Stimulated activated naive CD8-positive, alpha-beta T cell treated with anti-CD3 and anti-CD28 coated beads, Interleukin-15, Interleukin-2, amounts not matched to agents 100 ng/mL and 50 ng/mL, for 24 hours (primary cell): Measurements from ENCODE around the gene GH1.

Experiments used
- H3K27ac Mint-ChIP-seq: one replicate; pipeline ENCODE4 v1.8.0; 2021; ENCODE audit warnings: mild to moderate bottlenecking, mixed read lengths
- H3K27me3 Mint-ChIP-seq: one replicate; pipeline ENCODE4 v1.8.0; 2021; ENCODE audit warnings: mixed read lengths
- H3K36me3 Mint-ChIP-seq: one replicate; pipeline ENCODE4 v1.8.0; 2021; ENCODE audit warnings: low read depth, mixed read lengths
- H3K4me1 Mint-ChIP-seq: one replicate; pipeline ENCODE4 v1.8.0; 2021; ENCODE audit warnings: low read depth, mixed read lengths
- H3K4me3 Mint-ChIP-seq: one replicate; pipeline ENCODE4 v1.8.0; 2021; ENCODE audit warnings: mild to moderate bottlenecking, mixed read lengths
- H3K9me3 Mint-ChIP-seq: one replicate; pipeline ENCODE4 v1.8.0; 2021; ENCODE audit warnings: mixed read lengths

The GH1 gene

GRCh38 chr17:63949576-63950250, 31.1 kb upstream of the GH1 start:
- peaks cover 36% of the 10 kb centered on the region for H3K4me1 Mint-ChIP-seq
- H3K36me3 Mint-ChIP-seq = no peaks in the 10 kb centered on the region
- H3K9me3 Mint-ChIP-seq = no peaks in the 10 kb centered on the region
- H3K4me3 Mint-ChIP-seq = no peak overlapping the region
- H3K27me3 Mint-ChIP-seq = no peaks in the 10 kb centered on the region
- H3K27ac Mint-ChIP-seq = no peak overlapping the region

DNA sequence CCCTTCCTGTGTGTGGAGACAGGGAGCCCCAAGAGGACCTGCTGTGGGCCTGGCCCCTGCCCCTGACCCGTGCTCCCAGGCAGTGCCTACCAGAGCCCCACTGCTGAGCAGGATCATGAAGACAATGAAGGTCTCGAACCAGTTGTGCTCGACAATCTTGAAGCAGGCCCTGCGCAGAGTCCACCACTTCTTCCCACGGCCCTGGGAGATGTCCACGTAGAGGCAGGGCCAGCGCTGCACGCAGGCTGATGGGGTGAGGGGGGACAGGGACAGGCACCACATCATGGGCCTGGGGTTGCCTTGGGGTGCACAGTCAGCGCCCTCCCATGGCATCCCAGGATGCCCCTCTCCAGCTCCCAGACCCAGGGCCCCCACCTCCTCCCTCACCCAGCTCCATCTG, 29.9 kb upstream of the GH1 start:
- Mint-ChIP-seq H3K27me3 (no peaks in the 10 kb centered on the region), H3K4me1 (peaks cover 25% of the 10 kb centered on the region), H3K27ac (no peak overlapping the region), H3K36me3 (no peaks in the 10 kb centered on the region), H3K4me3 (no peak overlapping the region), H3K9me3 (no peaks in the 10 kb centered on the region)

- Mint-ChIP-seq H3K27me3 (no peaks in the 10 kb centered on the region), H3K4me3 (no peak overlapping the region), H3K4me1 (peaks cover 23% of the 10 kb centered on the region)
Observed at GRCh38 chr17:63947711-63948330, 29.2 kb upstream of the GH1 start.

DNA sequence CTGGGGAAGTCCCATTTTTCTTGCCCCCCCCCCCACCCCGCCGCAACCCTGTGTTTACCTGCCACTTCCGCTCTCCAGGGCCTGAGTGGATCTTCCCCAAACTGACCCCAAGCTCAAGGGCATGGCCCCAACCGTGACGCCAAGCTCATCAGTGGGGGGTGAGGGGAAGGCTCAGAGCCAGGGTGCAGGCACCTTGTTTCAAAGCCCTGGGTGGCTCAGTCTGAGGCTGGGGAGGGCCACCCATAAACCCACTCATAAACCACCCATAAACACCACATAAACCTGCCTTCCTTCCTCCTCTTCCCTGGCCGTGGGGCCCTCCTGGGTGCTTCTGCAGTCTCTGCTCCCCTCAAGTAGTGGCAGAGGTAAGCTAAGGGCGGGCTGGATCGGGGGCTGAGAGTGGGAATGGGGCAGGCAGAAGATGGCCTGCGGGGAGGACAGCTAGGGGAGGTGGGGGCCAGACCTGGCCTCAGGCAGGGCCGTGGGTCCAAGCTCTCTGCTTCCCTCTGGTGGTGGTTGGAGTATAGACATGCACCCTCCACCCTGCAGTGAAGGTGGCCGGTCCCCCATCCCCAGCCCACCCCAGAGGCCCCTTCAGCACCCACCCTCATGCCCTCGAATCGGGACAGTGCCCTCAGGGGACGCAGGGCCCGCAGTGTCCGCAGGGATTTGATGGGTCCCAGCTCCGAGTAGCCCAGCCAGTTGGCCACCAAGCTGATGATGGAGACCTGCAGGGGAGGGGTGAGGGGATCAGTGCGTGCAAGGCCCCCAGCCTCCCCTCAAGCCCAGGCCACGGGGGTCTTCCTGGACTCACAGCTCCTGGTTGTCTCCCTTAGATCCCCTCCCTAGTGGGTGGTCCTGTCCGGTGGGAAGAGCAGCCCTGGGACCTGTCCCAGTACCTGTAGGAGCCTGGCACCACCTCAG, 28.1 kb upstream of the GH1 start:
- Mint-ChIP-seq H3K9me3 (no peaks in the 10 kb centered on the region), H3K27me3 (no peaks in the 10 kb centered on the region), H3K4me3 (no peak overlapping the region), H3K27ac (peak overlapping the region; percentile 71), H3K4me1 (peaks cover 19% of the 10 kb centered on the region), H3K36me3 (no peaks in the 10 kb centered on the region)

More at GRCh38 chr17:63947711-63948330, 29.2 kb upstream of the GH1 start:
- H3K27ac Mint-ChIP-seq = no peak overlapping the region
- H3K36me3 Mint-ChIP-seq = no peaks in the 10 kb centered on the region
- no peaks in the 10 kb centered on the region for H3K9me3 Mint-ChIP-seq

- Mint-ChIP-seq H3K4me1 (peaks cover 19% of the 10 kb centered on the region), H3K4me3 (no peak overlapping the region), H3K9me3 (no peaks in the 10 kb centered on the region), H3K27ac (no peak overlapping the region), H3K36me3 (no peaks in the 10 kb centered on the region), H3K27me3 (no peaks in the 10 kb centered on the region)
Observed at GRCh38 chr17:63945784-63946439, 27.3 kb upstream of the GH1 start.

- H3K4me3 Mint-ChIP-seq = no peak overlapping the region
- no peaks in the 10 kb centered on the region for H3K9me3 Mint-ChIP-seq
- H3K27ac Mint-ChIP-seq = no peak overlapping the region
- H3K36me3 Mint-ChIP-seq = no peaks in the 10 kb centered on the region
- no peaks in the 10 kb centered on the region for H3K27me3 Mint-ChIP-seq
- peaks cover 19% of the 10 kb centered on the region for H3K4me1 Mint-ChIP-seq
Observed at GRCh38 chr17:63944736-63945499, 26.3 kb upstream of the GH1 start.

DNA sequence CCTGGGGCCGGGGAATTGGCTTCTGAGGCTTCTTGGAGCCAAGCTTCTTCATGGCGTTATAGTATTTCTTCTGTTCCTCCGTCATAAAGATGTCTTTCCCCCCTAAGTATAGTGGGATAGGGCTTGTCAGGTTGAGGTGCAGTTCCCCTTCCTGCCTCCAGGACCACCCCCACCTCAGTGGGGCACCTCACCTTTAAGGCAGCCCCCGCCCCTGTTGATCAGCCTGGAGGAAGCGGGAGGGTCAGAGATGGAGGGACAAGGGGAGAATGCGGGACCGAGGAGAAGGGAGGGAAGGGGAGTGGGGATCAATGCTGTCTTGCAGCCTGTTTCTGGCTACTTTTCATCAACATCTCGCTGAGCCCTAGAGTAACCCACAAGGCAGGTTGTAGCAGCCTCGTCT, 25.1 kb upstream of the GH1 start:
- Mint-ChIP-seq H3K4me3 (no peak overlapping the region), H3K27me3 (no peaks in the 10 kb centered on the region), H3K9me3 (no peaks in the 10 kb centered on the region), H3K27ac (no peak overlapping the region), H3K4me1 (peaks cover 23% of the 10 kb centered on the region), H3K36me3 (no peaks in the 10 kb centered on the region)

DNA sequence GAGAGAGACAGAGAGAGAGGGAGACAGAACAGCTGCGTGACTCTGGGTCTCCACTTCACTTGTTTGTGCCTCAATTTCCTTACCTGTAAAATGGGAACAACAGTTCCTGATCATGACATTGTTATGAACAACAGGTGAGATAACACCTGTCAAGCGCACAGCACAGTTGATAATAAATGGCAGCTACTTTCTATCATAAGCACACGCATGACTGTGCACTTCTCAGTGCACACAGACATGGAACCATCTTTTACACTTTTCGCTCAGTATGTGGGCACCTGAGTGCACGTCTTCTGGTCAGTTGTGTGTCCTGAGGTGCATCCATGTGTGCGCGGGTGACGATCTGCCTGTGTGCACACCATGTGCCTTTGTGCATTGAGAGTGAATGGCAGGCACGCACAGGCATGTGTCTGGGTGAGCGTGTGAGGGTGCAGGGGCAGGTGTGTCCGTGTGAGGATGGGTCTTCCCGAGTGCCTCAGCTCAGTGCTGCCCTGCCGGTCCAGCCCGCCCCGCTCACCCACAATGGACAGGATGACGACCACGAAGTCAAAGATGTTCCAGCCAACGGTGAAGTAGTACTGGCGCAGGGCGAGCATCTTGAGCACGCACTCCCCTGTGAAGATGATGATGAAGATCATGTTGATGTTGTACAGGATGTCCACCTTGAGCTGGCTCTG, 23.8 kb upstream of the GH1 start:
- peaks cover 26% of the 10 kb centered on the region for H3K4me1 Mint-ChIP-seq

DNA sequence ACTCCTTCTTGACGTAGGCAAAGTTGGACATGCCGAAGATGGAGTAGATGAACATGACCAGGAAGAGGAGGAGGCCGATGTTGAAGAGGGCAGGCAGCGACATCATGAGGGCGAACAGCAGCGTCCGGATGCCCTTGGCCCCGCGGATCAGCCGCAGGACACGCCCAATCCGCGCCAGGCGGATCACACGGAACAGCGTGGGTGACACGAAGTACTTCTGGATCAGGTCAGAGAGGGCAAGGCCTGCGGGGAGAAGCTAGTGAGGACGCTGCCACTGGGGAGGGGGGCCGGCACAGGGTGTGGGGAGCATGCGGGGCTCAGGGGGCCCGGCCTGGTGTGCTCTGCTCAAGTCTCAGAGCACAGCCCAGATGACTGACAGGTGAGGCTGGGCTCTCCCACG, 23.1 kb upstream of the GH1 start:
- H3K4me3 Mint-ChIP-seq = no peak overlapping the region
- no peaks in the 10 kb centered on the region for H3K27me3 Mint-ChIP-seq
- no peak overlapping the region for H3K27ac Mint-ChIP-seq
- no peaks in the 10 kb centered on the region for H3K36me3 Mint-ChIP-seq
- no peaks in the 10 kb centered on the region for H3K9me3 Mint-ChIP-seq
- peaks cover 25% of the 10 kb centered on the region for H3K4me1 Mint-ChIP-seq

More for the DNA sequence above, 23.8 kb upstream of the GH1 start:
- Mint-ChIP-seq H3K27me3 (no peaks in the 10 kb centered on the region), H3K9me3 (no peaks in the 10 kb centered on the region), H3K36me3 (no peaks in the 10 kb centered on the region), H3K27ac (no peak overlapping the region), H3K4me3 (no peak overlapping the region)

GRCh38 chr17:63941162-63941561, 22.5 kb upstream of the GH1 start:
- Mint-ChIP-seq H3K9me3 (no peaks in the 10 kb centered on the region), H3K36me3 (no peaks in the 10 kb centered on the region), H3K27ac (no peak overlapping the region), H3K4me3 (no peak overlapping the region), H3K4me1 (peaks cover 19% of the 10 kb centered on the region), H3K27me3 (no peaks in the 10 kb centered on the region)

GRCh38 chr17:63940584-63940983, 21.9 kb upstream of the GH1 start:
- Mint-ChIP-seq H3K27me3 (no peaks in the 10 kb centered on the region), H3K9me3 (no peaks in the 10 kb centered on the region), H3K27ac (no peak overlapping the region), H3K4me1 (peaks cover 14% of the 10 kb centered on the region), H3K36me3 (no peaks in the 10 kb centered on the region), H3K4me3 (no peak overlapping the region)

DNA sequence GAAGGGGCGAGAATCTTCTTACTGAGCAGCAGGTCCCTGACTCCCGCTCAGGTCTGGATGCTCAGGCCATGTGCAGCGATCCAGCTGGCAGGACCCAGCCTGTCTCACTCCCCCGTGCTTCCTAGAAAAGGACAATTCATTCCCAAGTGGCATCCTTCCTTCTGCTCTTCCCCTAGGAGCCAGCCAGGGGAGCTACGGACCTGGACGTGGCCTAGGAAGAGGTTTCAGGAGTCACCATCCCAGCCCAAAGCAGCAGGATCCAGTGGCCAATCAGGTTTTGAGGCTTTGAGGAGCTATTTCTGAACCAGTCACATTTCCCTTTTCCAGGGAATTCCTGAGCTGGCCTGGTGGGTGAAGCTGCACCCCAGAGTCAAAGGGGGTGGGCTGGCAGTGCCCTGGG, 21.2 kb upstream of the GH1 start:
- Mint-ChIP-seq H3K36me3 (no peaks in the 10 kb centered on the region), H3K9me3 (no peaks in the 10 kb centered on the region), H3K27me3 (no peaks in the 10 kb centered on the region), H3K27ac (no peak overlapping the region), H3K4me1 (peaks cover 10% of the 10 kb centered on the region), H3K4me3 (no peak overlapping the region)

DNA sequence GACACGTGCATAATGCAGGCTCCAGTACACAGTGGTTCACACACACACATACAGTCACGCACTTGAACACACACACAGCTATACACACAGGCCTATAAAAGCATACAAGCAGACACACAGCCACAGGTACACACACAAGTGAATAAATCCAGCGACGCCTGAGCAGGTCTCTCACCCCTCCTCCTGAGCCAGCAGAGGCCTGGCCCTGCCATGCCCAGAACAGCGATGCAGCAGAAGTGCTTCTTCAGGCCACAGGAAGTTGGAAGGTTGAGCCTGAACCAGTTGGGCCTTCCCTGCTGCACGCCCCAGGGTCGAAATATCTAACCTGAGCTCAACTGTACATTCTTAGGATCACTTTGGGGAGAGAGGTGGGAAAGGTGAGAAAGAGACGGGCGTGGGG, 20.8 kb upstream of the GH1 start:
- no peaks in the 10 kb centered on the region for H3K36me3 Mint-ChIP-seq
- H3K27me3 Mint-ChIP-seq = no peaks in the 10 kb centered on the region
- H3K9me3 Mint-ChIP-seq = no peaks in the 10 kb centered on the region
- peaks cover 12% of the 10 kb centered on the region for H3K4me1 Mint-ChIP-seq
- no peak overlapping the region for H3K4me3 Mint-ChIP-seq
- H3K27ac Mint-ChIP-seq = no peak overlapping the region

DNA sequence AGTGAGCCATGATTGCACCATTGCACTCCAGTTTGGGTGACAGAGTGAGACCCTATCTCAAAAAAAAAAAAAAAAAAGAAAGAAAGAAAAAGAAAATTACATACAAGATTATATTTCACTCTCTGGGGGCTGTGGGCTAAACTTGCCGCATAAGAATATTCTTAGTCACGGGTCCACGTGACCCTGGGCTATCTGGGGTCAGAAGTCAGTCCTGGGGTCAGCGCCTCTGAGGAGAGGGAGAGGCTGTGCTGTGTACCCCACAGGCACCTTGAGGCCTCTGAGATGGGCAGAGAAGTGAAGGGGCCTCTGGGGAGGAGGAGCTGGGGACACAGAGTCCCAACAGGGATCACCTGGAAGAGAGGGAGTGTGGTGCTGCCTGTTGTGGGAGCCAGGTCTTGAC, 19.3 kb upstream of the GH1 start:
- no peak overlapping the region for H3K27ac Mint-ChIP-seq
- H3K4me3 Mint-ChIP-seq = no peak overlapping the region
- H3K36me3 Mint-ChIP-seq = no peaks in the 10 kb centered on the region
- H3K9me3 Mint-ChIP-seq = no peaks in the 10 kb centered on the region
- peaks cover 16% of the 10 kb centered on the region for H3K4me1 Mint-ChIP-seq
- H3K27me3 Mint-ChIP-seq = no peaks in the 10 kb centered on the region
